HG02610 (cell line): ENCODE measurements around the gene WWC2.
A peak's percentile ranks its signal among the peaks of the same experiment; 100 is the strongest.

Source experiments
- ATAC-seq: cut with Tn5 transposase; IDR thresholded peaks from one replicate; pipeline ENCODE4 v1.9.1; 2021; ENCODE audit warnings: mild to moderate bottlenecking, moderate library complexity; ENCODE audit not compliant: unreplicated experiment

Gene WWC2

DNA sequence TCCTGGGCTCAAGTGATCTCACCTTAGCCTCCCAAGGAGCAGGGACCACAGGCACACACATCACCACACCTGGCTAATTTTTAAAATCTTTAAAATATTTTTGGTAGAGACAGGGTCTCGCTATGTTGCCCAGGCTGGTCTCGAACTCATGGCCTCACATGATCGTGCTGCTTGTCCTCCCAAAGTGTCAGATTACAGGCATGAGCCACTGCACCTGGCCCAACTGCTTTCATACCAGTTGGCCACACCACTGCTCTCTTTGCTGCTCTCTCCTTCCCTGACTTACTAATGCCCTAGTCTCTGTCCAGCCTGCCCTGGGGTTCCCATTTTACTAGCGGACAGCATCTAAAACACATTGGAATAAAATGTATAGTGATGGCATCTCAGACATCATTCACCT lies 153.9 kb downstream of the WWC2 start:
- no peak for ATAC-seq

DNA sequence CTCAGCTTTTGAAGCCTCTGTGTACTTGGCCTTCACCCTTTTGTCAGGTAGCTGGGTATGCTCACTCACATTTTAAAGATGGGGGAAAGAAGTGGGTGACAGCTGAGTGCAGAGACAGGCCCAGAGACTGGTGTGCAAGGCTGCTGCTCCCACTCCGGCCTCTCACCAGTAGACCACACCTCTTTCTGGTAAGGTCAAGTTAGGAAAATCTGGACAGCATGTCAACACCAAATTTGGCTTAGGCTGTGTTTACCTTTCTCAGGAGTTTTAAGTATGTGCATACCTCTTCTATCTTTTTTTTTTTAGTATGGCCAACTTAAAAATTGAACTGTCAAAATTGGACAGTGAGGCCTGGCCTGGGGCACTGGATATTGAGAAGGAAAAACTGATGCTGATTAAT lies 154.4 kb downstream of the WWC2 start:
- ATAC-seq = no peak

DNA sequence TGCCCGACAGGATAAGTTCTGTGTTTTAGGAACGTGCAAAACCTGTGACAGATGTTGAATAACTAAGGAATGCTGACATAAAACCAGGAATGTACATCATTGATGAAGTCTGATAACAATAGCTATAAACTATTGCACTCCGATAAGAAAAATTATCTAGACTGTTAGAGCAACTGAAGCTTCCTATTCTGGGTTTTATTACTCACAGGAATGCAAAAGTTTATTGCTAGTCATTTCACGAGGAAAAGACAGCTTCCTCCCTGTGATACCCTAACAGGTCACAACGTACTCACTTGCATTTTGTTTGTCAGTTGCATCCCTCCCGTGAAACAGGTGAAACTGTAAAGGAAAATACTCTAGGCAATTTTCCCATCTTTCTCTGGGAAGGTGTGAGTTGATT lies 155.1 kb downstream of the WWC2 start:
- ATAC-seq = no peak

DNA sequence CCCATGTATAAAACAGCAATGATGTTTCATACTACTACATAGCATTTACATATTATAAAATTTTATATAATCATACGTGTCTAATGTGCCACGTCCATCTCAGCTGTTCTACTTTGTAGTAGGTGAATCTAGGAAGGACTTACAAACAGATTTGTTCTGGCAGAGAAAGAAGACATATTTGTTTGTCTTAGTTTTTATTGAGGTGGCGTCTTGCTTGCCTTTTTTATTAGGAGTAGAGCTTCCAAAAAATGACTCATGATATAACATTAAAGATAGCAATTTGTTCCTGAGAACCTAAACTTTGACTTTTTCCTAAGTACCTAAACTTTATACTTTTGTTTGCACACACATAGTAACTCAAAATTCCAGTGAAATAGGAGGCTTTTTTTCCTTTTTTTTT lies 156.4 kb downstream of the WWC2 start:
- ATAC-seq = no peak

DNA sequence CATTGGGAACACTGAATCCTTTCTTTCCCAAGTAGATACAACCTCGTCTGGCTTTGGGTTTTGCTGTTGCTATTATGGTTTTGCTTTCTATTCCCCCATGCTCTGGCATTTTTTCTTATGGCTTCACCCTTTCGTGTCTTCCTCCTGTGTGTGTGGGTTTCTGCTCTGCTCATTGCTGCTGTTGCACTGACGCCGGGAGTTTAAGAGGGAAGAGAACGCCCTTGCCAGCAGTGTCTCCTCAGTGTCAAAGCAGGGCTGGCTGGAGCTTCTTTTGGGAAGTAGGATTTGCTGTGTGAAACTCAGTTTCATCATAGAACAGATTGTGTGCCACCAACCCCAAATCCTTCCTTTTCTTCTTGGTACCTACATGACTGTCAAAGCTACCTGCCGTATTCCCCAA lies 157.3 kb downstream of the WWC2 start:
- ATAC-seq = no peak

- ATAC-seq = peak; percentile 81
Measured at GRCh38 chr4:183256756-183257385, 157.8 kb downstream of the WWC2 start.

DNA sequence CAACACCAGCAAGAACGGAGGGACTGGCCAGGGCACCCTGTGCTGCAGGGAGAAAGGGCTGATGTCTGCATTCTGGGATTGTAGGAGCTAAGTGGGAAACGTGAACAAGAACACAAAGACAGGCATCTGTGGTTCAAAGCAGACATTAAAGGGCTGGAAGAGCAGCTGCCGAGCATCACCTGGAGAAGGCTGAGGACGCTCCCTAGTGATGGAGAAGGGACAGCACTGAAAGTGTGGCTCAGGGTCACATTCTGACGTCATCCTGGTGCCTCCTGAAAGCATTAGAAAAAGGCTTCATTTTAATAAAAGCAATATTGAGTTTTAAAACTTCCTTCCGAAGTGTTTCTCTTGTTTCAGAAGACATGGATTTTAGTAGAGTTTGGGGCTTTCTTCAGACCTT lies 158.8 kb downstream of the WWC2 start:
- ATAC-seq = no peak

DNA sequence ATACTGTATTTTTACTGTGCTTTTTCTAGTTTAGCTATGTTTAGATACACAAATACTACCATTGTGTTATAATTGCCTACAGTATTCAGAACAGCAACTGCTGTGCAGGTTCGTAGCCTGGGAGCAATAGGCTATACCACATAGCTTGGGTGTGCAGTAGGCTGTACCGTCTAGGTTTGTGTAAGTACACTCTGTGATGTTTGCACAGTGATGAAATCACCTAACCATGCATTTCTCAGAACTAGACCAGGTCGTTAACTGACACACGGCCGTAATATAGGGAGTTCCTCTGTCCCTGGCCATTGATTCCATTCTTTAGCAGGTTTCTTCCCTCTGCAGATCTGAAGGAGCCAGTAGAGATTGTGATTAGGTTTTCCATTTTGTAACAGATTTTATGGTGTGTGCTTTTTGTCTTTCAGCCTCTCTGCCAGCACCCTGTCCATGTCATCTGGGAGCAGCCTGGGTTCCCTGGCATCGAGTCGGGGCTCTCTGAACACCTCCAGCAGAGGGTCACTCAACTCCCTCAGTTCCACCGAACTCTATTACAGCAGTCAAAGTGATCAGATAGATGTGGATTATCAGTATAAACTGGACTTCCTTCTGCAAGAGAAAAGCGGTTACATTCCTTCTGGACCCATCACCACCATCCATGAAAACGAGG lies 161.6 kb downstream of the WWC2 start:
- no peak for ATAC-seq

DNA sequence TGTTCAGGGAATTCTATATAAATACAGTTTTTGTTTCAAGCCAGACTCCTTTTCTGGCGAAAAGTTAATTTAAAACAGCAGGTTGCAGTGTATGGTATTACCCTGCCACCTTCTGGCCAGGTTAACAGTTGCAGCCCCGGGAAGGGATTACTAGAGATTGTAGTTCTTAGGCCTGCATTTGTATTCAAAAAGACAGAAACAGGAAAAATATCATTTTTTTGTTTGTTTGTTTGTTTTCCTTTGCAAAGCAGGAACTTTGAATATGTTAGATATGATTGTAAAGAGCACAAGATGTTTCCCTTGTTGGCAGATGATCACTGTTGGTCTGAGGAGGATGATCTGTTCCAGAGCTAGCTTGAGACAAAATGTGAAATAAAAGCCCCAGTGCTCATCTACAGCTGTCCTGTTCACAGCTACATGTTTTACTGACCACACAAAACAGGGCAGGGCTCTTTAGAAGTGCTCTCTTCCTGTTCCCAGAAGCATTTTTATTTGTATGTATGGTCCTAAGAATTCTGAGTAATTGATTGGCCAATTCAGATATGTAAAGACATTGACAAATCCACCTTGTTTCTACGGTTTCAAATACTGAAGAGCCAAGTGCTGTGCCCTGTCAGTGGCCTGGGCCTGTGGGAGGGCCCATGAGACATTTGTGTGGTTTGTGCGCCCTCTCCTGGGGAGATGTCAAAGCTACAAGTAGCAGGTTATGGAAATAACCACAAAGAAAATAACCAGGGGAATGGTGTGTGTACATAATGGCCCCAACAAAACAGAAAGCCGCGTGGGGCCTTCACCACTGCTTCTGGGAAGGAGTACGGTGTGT lies 163.1 kb downstream of the WWC2 start:
- peak; percentile 89 for ATAC-seq

DNA sequence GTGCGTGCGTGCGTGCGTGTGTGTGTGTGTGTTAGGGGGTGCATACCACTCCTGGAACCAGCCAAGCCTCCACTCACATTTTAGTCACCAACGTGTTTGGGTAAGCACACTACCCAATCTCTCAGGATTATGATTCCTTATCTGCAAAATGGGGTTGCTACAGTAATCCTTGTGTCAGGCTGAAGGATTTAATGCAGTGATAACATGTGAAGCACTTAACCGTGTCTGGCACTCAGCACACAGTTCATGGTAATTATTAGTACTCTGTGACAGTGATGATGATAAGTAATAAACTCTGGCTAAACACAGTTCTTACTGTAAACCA lies 163.7 kb downstream of the WWC2 start:
- no peak for ATAC-seq

- no peak for ATAC-seq
Measured at GRCh38 chr4:183263787-183264386, 164.8 kb downstream of the WWC2 start.

DNA sequence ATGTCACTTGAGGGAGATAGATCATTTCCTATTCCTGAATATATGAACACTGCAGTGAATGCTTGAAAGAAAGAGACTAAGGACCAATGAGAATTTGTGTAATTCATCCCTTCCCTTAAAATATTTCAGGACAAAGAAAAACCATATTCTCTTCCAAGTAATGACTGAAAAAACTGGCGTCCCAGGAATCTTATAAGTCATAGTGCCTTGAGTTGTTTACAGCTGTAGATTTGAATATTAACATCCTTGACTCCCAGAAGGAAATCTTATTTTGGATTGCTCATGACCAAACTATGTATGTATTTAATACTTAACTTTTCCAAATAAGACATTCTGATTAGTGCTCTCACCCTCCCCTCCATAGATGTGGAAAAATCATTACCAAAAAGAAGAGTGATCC lies 165.6 kb downstream of the WWC2 start:
- ATAC-seq = no peak

DNA sequence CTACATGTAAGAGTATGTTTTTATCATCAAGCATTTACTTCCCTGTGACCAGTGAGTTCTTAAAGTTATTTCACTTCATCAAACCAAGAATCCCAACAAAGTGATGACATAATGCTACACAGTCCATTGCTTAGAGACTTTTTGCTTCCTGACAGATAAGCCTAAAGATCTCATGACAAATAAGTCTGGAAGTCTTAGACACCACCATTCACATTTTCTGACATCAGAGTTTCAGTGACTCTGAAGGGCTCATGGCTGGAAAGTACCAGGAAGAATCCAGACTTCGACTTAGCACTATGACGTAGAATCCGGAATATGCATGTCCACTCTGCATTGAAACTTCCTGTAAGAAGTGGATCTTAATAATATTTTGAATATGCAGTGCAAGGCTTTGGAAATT lies 167.3 kb downstream of the WWC2 start:
- no peak for ATAC-seq

- ATAC-seq = no peak
Measured at GRCh38 chr4:183268556-183268955, 169.5 kb downstream of the WWC2 start.

GRCh38 chr4:183272384-183272783 lies 173.3 kb downstream of the WWC2 start:
- no peak for ATAC-seq

DNA sequence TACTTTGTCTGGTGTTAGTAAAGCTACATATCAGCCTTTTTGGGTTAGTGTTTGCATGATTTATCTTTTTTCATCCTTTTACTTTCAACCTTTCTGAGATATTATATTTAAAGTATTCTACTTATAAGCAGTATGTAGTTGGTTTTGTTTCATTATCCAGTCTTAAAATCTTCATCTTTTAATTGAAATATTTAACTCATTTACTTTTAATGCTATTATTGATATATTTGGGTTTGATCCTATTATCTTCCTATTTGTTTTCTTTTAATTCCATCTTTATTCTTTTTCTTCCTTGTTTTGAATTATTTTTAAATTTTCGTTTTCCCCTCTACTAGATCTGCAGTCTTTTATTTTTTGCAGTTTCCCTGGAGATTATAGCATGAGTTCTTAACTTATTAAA lies 177.0 kb downstream of the WWC2 start:
- no peak for ATAC-seq

DNA sequence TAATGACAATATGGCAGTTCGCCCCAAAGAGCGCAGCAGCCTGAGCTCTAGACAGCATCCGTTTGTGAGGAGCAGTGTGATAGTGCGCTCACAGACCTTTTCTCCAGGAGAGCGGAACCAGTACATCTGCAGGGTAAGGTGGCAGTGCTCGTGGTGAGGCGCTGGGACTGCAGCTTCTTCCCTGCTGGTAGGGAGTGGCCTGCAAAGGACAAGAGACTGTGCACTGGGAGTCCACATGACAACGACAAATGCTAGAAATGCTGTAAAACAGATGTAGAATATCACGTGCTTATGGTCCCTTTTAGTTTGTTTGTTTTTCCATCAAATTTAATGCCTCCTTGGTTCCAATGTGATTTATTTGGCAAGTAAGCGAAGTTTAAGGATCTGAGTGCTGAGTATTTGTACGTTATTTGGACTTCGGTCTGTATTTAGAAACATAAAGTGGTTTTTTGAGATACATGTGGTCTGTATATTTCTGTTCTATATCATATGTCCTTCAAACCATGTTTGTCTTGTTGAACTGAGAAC lies 185.3 kb downstream of the WWC2 start:
- ATAC-seq = no peak

DNA sequence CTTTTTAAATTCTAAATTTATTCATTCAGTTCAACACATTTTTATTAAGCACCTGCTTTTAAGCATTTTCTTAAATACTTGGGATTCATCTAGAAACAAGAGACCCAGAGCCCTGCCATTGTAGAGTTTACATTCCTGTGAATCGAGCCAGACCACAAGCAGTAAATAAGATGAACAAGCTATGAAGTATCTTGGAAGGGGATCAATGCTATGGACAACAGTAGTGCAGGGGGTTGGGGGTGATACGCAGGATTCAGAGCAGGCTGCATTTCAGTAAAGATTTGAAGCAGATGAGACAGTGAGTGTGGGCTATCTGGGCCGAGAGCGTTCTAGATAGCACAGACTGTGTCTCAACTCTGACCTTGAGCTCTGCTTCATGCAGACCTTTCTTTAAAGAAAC lies 185.9 kb downstream of the WWC2 start:
- ATAC-seq = no peak

DNA sequence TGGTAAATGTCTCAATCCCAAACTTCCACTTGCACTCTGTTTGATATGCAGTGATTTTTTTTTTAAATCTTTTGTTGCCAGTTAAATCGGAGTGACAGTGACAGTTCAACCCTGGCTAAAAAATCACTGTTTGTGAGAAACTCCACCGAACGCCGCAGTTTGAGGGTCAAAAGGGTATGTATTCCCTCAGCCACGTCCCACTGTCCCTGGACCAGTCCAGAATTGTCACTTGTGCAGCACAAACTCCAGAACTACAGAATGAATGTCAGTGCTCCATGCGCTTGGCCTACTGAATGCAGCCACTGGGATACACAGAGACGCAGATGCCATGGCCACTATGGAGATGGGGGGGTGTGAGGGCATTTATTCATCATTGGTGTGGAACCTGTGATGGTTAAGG lies 186.8 kb downstream of the WWC2 start:
- ATAC-seq = no peak

GRCh38 chr4:183286590-183287308 lies 187.7 kb downstream of the WWC2 start:
- no peak for ATAC-seq

GRCh38 chr4:183287309-183287659 lies 188.2 kb downstream of the WWC2 start:
- no peak for ATAC-seq
